ENCODE measurements around the gene SLIT3.
"Not testable (repeated sequence)": the region's sequence is repeated elsewhere in the genome, so short reads cannot be mapped to it uniquely, and the experiment has no call there.

Gene SLIT3

DNA sequence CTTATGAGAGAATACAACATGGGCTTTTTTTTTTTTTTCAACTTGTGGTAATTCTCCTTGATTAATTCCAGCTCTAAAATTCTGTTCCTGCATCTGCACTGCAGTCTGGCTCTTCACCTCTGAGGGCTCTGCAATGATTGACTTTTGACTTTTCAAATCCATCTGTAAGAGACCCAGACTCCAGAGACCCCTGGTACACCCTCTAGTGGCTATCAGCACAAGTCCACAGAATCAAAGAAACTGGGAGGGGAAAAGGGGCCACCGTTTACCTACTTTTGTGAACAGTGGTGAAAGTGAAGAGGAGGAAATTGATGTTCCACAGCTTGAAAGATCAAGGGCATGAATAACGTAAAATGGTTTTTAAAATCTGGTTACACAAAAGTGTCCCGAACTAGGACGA is 151.6 kb downstream of the SLIT3 start:
- TF ChIP-seq, protein P1, sequence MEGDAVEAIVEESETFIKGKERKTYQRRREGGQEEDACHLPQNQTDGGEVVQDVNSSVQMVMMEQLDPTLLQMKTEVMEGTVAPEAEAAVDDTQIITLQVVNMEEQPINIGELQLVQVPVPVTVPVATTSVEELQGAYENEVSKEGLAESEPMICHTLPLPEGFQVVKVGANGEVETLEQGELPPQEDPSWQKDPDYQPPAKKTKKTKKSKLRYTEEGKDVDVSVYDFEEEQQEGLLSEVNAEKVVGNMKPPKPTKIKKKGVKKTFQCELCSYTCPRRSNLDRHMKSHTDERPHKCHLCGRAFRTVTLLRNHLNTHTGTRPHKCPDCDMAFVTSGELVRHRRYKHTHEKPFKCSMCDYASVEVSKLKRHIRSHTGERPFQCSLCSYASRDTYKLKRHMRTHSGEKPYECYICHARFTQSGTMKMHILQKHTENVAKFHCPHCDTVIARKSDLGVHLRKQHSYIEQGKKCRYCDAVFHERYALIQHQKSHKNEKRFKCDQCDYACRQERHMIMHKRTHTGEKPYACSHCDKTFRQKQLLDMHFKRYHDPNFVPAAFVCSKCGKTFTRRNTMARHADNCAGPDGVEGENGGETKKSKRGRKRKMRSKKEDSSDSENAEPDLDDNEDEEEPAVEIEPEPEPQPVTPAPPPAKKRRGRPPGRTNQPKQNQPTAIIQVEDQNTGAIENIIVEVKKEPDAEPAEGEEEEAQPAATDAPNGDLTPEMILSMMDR (IDR thresholded peaks at IDR 0.05; ENCODE audit: insufficient read depth, low read length, poor library complexity, severe bottlenecking): peak; percentile 29
- Histone ChIP-seq H3K4me3 (replicated peaks; ENCODE audit: low read depth, low read length) (no peak overlapping the region), H3K27me3 (replicated peaks; ENCODE audit: control insufficient read depth, insufficient read depth, low read length) (no peaks in the 10 kb centered on the region; the same call in 1 of the 2 replicates), H3K36me3 (ENCODE audit: control insufficient read depth, insufficient read depth, low read length) (no peaks in the 10 kb centered on the region)
- DNase-seq (ENCODE audit: extremely low read depth, insufficient read length): no peak

DNA sequence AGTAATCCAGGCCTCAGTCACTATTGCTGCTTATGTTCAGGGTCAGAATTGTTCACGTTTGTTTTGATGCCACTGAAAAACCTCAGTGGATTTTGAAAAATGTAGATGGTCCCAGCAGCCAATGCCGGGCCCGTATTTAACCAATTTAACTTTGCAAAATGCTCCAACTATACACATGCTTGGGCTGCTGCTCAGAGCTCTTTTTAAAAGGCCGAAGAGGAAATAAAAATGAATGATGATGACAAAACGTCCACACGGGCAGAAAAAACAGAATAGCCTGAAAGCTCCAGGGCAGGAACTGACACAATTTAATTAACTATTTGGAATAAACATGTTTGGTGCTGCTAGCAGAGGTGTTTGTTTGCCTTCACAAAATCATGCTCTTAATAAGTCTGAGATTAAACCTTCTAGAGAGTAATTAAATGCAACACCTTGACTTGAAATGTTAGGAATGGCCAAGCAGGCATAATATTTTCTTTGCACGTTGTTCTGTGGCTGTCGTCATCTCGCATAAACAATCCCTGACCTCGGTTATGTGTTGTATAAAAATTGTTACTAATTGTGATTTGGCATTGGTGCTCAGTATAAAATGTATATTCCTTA is 152.7 kb downstream of the SLIT3 start:
- TF ChIP-seq, protein P1 (IDR thresholded peaks at IDR 0.05; ENCODE audit: insufficient read depth, low read length, poor library complexity, severe bottlenecking): no peak
- no peaks in the 10 kb centered on the region; the same call in 1 of the 2 replicates for H3K27me3 ChIP-seq (replicated peaks; ENCODE audit: control insufficient read depth, insufficient read depth, low read length)

DNA sequence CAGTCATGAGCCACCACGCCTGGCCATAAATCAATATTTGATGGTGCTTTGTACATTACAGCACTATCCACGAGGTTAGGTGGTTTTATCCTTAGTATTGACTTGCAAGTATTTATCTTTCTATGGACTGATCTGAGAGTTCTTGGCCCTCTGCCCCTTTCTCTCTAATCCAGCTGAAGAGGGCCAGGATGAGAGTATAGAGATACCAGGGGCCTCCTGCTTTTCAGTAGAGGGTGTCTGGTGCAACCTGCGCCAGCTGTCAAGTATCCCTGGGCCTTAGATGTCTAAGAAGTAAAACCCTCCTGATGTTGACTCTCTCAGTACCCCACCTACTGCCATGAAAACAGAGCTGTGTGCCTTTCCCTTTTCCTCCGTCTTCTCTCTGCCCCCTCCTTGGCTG is 153.4 kb downstream of the SLIT3 start:
- DNase-seq (ENCODE audit: extremely low read depth, insufficient read length): no peak
- no peaks in the 10 kb centered on the region; the same call in 1 of the 2 replicates for H3K27me3 ChIP-seq (replicated peaks; ENCODE audit: control insufficient read depth, insufficient read depth, low read length)

More for the DNA sequence above, 152.7 kb downstream of the SLIT3 start:
- Histone ChIP-seq H3K4me3 (replicated peaks; ENCODE audit: low read depth, low read length) (no peak overlapping the region), H3K36me3 (ENCODE audit: control insufficient read depth, insufficient read depth, low read length) (no peaks in the 10 kb centered on the region)
- DNase-seq (ENCODE audit: extremely low read depth, insufficient read length): no peak

DNA sequence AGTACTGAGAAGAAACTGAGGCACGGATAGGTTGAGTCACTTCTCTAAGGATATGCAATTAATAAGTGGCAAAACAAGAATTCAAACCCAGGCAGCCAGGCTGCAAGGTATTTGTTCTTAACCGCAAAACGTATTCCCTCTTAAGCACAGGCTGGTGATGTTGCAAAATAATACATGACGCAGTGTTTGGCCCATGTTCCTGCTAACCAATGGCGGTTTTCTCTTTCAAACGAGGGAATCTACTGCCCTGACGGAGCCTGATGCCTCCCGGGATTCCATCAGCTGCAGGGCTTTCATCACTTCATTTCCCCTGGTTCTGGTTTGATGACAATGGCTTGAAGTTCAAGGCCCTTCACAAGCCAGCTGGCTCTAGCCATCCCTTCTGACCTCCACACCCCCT is 154.8 kb downstream of the SLIT3 start:
- no peak for DNase-seq (ENCODE audit: extremely low read depth, insufficient read length)
- Histone ChIP-seq H3K4me3 (replicated peaks; ENCODE audit: low read depth, low read length) (no peak overlapping the region), H3K36me3 (ENCODE audit: control insufficient read depth, insufficient read depth, low read length) (no peaks in the 10 kb centered on the region), H3K27me3 (replicated peaks; ENCODE audit: control insufficient read depth, insufficient read depth, low read length) (no peaks in the 10 kb centered on the region; the same call in 1 of the 2 replicates)
- TF ChIP-seq, protein P1 (IDR thresholded peaks at IDR 0.05; ENCODE audit: insufficient read depth, low read length, poor library complexity, severe bottlenecking): no peak

More for the DNA sequence above, 153.4 kb downstream of the SLIT3 start:
- TF ChIP-seq, protein P1 (IDR thresholded peaks at IDR 0.05; ENCODE audit: insufficient read depth, low read length, poor library complexity, severe bottlenecking): no peak
- Histone ChIP-seq H3K4me3 (replicated peaks; ENCODE audit: low read depth, low read length) (no peak overlapping the region), H3K36me3 (ENCODE audit: control insufficient read depth, insufficient read depth, low read length) (no peaks in the 10 kb centered on the region)

DNA sequence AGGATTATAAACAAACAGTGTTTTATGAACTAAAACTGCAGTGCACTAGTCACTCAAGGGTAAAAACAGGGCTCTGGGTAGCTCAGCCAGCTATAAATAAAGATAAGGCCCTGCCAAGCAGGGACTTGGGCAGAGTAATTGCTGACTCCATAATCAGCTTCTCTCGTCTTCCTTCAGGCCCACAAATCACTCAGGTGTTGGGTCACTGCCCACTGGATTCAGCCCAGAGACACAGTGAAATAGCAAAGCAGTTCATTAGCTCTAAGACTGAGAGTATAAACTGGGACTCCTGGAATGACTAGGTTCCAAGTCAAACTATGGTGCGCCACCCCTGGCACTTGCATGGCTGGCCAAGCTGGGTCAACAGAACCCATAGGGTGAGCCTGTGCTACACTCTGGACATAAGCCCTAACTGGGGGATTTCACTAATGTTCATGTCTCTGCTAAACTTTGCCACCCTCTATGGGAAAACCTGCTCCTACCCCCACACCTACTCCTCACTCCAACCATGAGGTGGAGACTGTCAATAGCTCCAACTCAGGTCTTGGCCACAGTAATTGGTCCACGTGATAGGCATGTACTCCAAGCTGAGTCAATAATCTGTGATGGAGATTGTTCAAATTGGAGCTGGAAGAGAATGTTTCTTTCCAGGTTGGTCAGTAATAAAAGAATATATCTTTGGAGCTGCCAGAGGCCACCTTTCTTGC is 158.5 kb downstream of the SLIT3 start:
- no peak for DNase-seq (ENCODE audit: extremely low read depth, insufficient read length)
- H3K27me3 ChIP-seq (replicated peaks; ENCODE audit: control insufficient read depth, insufficient read depth, low read length): no peaks in the 10 kb centered on the region; the same call in 1 of the 2 replicates
- TF ChIP-seq, protein P1 (IDR thresholded peaks at IDR 0.05; ENCODE audit: insufficient read depth, low read length, poor library complexity, severe bottlenecking): no peak
- no peak overlapping the region for H3K4me3 ChIP-seq (replicated peaks; ENCODE audit: low read depth, low read length)
- no peaks in the 10 kb centered on the region for H3K36me3 ChIP-seq (ENCODE audit: control insufficient read depth, insufficient read depth, low read length)

DNA sequence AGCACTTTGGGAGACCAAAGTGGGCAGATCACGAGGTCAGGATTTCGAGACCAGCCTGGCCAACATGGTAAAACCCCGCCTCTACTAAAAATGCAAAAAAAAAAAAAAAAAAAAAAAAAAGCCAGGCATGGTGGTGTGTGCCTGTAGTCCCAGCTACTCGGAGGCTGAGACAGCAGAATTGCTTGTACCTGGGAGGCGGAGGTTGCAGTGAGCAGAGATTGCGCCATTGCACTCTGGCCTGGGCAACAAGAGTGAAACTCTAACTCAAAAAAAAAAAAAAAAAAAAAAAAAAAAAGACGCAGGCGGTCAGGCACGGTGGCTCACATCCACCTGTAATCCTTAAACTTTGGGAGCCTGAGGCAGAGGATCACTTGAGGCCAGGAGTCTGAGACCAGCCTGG is 160.7 kb downstream of the SLIT3 start:
- not testable (repeated sequence) for H3K4me3 ChIP-seq (replicated peaks; ENCODE audit: low read depth, low read length); DNase-seq (ENCODE audit: extremely low read depth, insufficient read length); H3K27me3 ChIP-seq (replicated peaks; ENCODE audit: control insufficient read depth, insufficient read depth, low read length); H3K36me3 ChIP-seq (ENCODE audit: control insufficient read depth, insufficient read depth, low read length)

Measured in GM06990 (cell line).